GM12878 (cell line): ENCODE data around the gene LSM2. TPM values are rescaled to one million over a fixed set of nuclear protein-coding genes. Genes with fewer than 3 reads are reported as not detected.
A peak's percentile ranks its signal among the peaks of the same experiment; 100 is the strongest.

Experiments used
- ATAC-seq: fragments of 200-7000 bp; cut with Tn5 transposase; 3 replicates; pipeline ENCODE4 v1.9.1; 2020; ENCODE audit warnings: mild to moderate bottlenecking, moderate library complexity
- BruUV-seq: library from RNA; stranded (reverse); fragments of 400-500 nt; replicated peaks from 2 replicates; lab custom pipeline; 2021; lab: Mats Ljungman, UMichigan
- CTCF ChIA-PET: fragments of 300-600 bp; sonication (Branson Sonifier 250); formaldehyde crosslinking; extraction: SDS; loops from one replicate; lab custom pipeline; 2021; ENCODE audit warnings: inconsistent platforms; lab: Yijun Ruan, JAX
- POLR2A ChIA-PET: fragments of 350-600 bp; formaldehyde crosslinking; extraction: SDS; loops from one replicate; lab custom pipeline; 2021; ENCODE audit warnings: inconsistent platforms; lab: Charles Lee
- RAD21 ChIA-PET: fragments of 300-600 bp; sonication (Branson Sonifier 250); formaldehyde crosslinking; loops from one replicate; lab custom pipeline; 2023; ENCODE audit warnings: antibody characterized with exemption; ENCODE audit not compliant: unreplicated experiment; lab: Charles Lee
- SMC1A ChIA-PET: fragments of 300-600 bp; sonication (Branson Sonifier 250); formaldehyde crosslinking; loops from one replicate; lab custom pipeline; 2023; ENCODE audit not compliant: unreplicated experiment, uncharacterized antibody; lab: Charles Lee
- DNase-seq: peaks from one replicate; pipeline ENCODE4 v3.0.0-alpha.2; 2011; ENCODE audit warnings: low read depth, low spot score
- FAIRE-seq: peaks from 3 replicates; lab custom pipeline; 2011; peaks lifted over from hg19 to GRCh38; lab: Jason Lieb, UNC
- H2AFZ ChIP-seq: 2 replicates; pipeline ENCODE4 v1.6.0; 2011; ENCODE audit warnings: low read depth, low read length, control low read depth; ENCODE audit not compliant: control insufficient read depth
- H3K27ac ChIP-seq: 2 replicates; pipeline ENCODE4 v1.5.1; 2011; ENCODE audit warnings: control low read depth; ENCODE audit not compliant: control insufficient read depth, insufficient read depth
- H3K27me3 ChIP-seq, 2 experiments: replicated peaks in 1 of 2; 2 replicates each; pipeline versions ENCODE4 v1.6.0 to v1.6.1; 2011; ENCODE audit warnings: low read length in 1 of 2; ENCODE audit not compliant: control insufficient read depth in 2 of 2, insufficient read depth in 2 of 2
- H3K36me3 ChIP-seq, 2 experiments: 2 replicates each; pipeline ENCODE4 v1.5.1; 2011; ENCODE audit warnings: low read length in 1 of 2; ENCODE audit not compliant: control insufficient read depth in 2 of 2, insufficient read depth in 2 of 2
- H3K4me1 ChIP-seq: 2 replicates; pipeline ENCODE4 v1.6.1; 2011; ENCODE audit warnings: mild to moderate bottlenecking, low read length, moderate library complexity, mixed read lengths; ENCODE audit not compliant: control insufficient read depth, insufficient read depth
- H3K4me2 ChIP-seq: 2 replicates; pipeline ENCODE4 v1.6.0; 2011; ENCODE audit warnings: control low read depth; ENCODE audit not compliant: control insufficient read depth, insufficient read depth
- H3K4me3 ChIP-seq: fragments of 200-600 bp; sonication (generic); 2 replicates; pipeline ENCODE4 v1.5.1; 2016
- H3K79me2 ChIP-seq: 2 replicates; pipeline ENCODE4 v1.6.0; 2011; ENCODE audit warnings: low read length; ENCODE audit not compliant: control insufficient read depth, insufficient read depth
- H3K9ac ChIP-seq: 2 replicates; pipeline ENCODE4 v1.8.0; 2011; ENCODE audit warnings: low read length, control low read depth, mixed read lengths; ENCODE audit not compliant: control insufficient read depth, insufficient read depth
- H3K9me3 ChIP-seq: replicated peaks from 3 replicates; pipeline ENCODE4 v1.5.1; 2011; ENCODE audit warnings: mild to moderate bottlenecking, low read length; ENCODE audit not compliant: control insufficient read depth, insufficient read depth
- H4K20me1 ChIP-seq: 2 replicates; pipeline ENCODE4 v1.6.0; 2011; ENCODE audit not compliant: control insufficient read depth, insufficient read depth
- NR2C2 ChIP-seq: IDR thresholded peaks from 2 replicates; pipeline ENCODE4 v1.6.1; 2011; ENCODE audit warnings: borderline replicate concordance, low read depth; ENCODE audit not compliant: control insufficient read depth, insufficient read length
- RCOR1 ChIP-seq: conservative IDR thresholded peaks from 2 replicates; pipeline ENCODE4 v1.6.1; 2012; ENCODE audit warnings: low read depth, low read length, improper control_type of control experiment
- TARDBP ChIP-seq: IDR thresholded peaks from 2 replicates; pipeline ENCODE4 v1.6.1; 2016; ENCODE audit warnings: borderline replicate concordance
- WGBS: methylation state at CpG from one replicate; pipeline ENCODE4 v1.1.6; 2016; ENCODE audit warnings: low lambda C conversion rate; ENCODE audit not compliant: insufficient replicate concordance, insufficient coverage; ENCODE audit errors: missing lambda C conversion rate; 5-methylcytosine and 5-hydroxymethylcytosine counted together
- in situ Hi-C: fragments of 300-500 bp; cut with MboI; formaldehyde crosslinking; loops from 9 replicates; pipeline ENCODE4 v1.14.3; 2018; ENCODE audit warnings: mixed read lengths
- intact Hi-C: fragments of 100-400 bp; cut with micrococcal nuclease; formaldehyde crosslinking; loops from one replicate; pipeline ENCODE4 v1.14.2; 2022; ENCODE audit not compliant: unreplicated experiment
- polyA plus RNA-seq, 11 experiments: library from polyadenylated mRNA; depleted of rRNA in 4 of 11; unstranded in 6 of 11; stranded (reverse) in 5 of 11; fragments of >200 nt; fragmentation: Nextera tagmentation in 4 of 11; fragmentation: Illumina TruSeq in 1 of 11; extraction: Ambion mirVana in 4 of 11; extraction: Trizol in 1 of 11; gene quantifications; 1 replicate in 1 of 11; 2 replicates in 10 of 11; pipeline versions ENCODE4 v1.2.1 to v1.2.3, GENCODE V29; 2011 to 2016; ENCODE audit warnings: inconsistent platforms in 2 of 11, missing spikeins in 2 of 11, low read depth in 1 of 11
- total RNA-seq, 4 experiments: library from RNA; depleted of rRNA in 3 of 4; stranded (reverse); fragments of >200 nt in 3 of 4; fragmentation: Illumina TruSeq in 1 of 4; extraction: Trizol in 1 of 4; gene quantifications; 2 replicates each; pipeline versions ENCODE4 v1.2.1 to v1.2.3, GENCODE V29; 2013 to 2021
- TF ChIP-seq, protein P1 (sequence below): fragments of 450-650 bp; IDR thresholded peaks from 2 replicates; pipeline ENCODE4 v1.6.1; 2016; ENCODE audit warnings: mild to moderate bottlenecking
- TF ChIP-seq, protein P2 (sequence below): IDR thresholded peaks from 2 replicates; pipeline ENCODE4 v1.6.1; 2011; ENCODE audit warnings: borderline replicate concordance, low read depth, mild to moderate bottlenecking, moderate library complexity, low read length; ENCODE audit not compliant: insufficient read depth, poor library complexity, severe bottlenecking
- TF ChIP-seq, protein P3 (sequence below): IDR thresholded peaks from 2 replicates; pipeline ENCODE4 v1.6.1; 2012; ENCODE audit warnings: mild to moderate bottlenecking, low read depth, low read length

LSM2 gene
- total and polyA plus RNA-seq, 10 of the 15 experiments (the other 5 are each of a cell fraction or from before 2014, with no cell fraction given), result 99.1 to 276 (median 153) TPM

DNA sequence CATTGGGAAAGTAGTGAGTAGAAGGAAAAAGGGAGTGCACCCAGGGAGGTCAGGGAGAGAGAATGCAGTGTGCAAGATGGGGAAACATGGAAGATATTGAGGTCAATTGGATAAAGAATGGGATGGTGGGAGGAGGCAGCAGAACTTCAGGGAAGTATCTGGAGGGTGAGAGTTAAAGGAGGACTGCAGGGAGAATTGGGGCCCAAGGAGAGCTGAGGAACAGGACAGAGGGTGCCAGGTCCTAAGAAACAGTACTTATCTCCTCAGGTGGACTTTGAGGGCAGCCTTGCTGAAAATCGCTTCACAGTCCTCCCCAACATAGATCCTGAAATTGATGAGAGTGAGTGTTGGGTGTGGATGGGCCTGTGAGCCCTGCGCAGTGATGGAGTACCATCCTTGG is 48.5 kb downstream of the LSM2 start:
- TF ChIP-seq, protein P1, sequence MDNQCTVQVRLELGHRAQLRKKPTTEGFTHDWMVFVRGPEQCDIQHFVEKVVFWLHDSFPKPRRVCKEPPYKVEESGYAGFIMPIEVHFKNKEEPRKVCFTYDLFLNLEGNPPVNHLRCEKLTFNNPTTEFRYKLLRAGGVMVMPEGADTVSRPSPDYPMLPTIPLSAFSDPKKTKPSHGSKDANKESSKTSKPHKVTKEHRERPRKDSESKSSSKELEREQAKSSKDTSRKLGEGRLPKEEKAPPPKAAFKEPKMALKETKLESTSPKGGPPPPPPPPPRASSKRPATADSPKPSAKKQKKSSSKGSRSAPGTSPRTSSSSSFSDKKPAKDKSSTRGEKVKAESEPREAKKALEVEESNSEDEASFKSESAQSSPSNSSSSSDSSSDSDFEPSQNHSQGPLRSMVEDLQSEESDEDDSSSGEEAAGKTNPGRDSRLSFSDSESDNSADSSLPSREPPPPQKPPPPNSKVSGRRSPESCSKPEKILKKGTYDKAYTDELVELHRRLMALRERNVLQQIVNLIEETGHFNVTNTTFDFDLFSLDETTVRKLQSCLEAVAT, result no peak
- no peak for TF ChIP-seq TARDBP
- RAD21 ChIA-PET, result interaction anchor here (0.9 kb wide), 1 partner anchor 19 kb away, joined by 5 read pairs; the partner anchor contains the start of gene MSH5
- Histone ChIP-seq H3K9me3 (no peaks in the 10 kb centered on the region), H3K4me2 (no peak overlapping the region), H3K4me1 (no peaks in the 10 kb centered on the region), H3K27me3 (no peaks in the 10 kb centered on the region), H4K20me1 (no peaks in the 10 kb centered on the region), H3K4me3 (no peak overlapping the region), H3K9ac (no peak overlapping the region), H2AFZ (no peak overlapping the region), H3K27ac (no peak overlapping the region), H3K36me3 (no peaks in the 10 kb centered on the region; a peak in 2 of 4 replicates), H3K79me2 (no peaks in the 10 kb centered on the region)
- no peak for DNase-seq
- in situ Hi-C loops, result no loop called here
- POLR2A ChIA-PET, result interaction anchor here (1.0 kb wide), 1 partner anchor 43 kb away, joined by 3 read pairs; no protein-coding TSS in a partner anchor
- WGBS, result 97% methylated on average over 2 of the region's 2 CpGs
- no peak for FAIRE-seq
- intact Hi-C loops, result no loop called here
- SMC1A ChIA-PET, result no interaction called here
- no TSS peak for BruUV-seq
- CTCF ChIA-PET, result interaction anchor here (1.0 to 4.2 kb wide), 3 partner anchors 12 to 132 kb away, joined by 3 to 24 read pairs (median 3); no protein-coding TSS in a partner anchor
- ATAC-seq, result no peak

DNA sequence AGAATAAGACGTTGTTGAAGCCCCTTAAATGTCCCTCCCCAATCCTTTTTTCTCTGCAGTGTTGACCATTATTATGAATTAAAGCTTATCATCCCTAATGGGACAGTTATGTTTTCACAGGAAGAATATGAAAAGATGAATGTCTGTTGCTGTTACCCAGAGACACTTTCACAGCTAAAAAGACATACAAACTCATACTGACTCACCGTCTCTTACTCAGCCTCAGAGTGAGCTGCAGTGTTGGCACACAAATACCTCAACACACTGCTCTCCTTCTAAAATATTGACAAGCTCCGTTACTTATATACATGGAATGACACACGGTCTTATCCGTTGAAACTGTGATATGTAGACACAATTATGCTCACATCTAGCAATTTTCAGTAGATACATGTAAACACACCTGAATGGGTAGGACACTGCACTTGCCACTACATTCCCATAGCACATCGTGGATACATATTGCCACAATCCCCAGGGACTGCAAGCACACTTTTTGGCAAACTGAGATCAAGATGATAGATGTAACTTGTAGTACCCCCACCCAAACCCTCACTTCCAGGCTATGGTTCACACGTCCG is 53.9 kb downstream of the LSM2 start:
- no peak overlapping the region for H3K27ac ChIP-seq
- H3K4me3 ChIP-seq, result no peak overlapping the region
- no peaks in the 10 kb centered on the region for H3K4me1 ChIP-seq
- CTCF ChIA-PET, result interaction anchor here (0.5 to 2.1 kb wide), 3 partner anchors 13 to 135 kb away, joined by 3 to 8 read pairs (median 5); partner anchors contain the start of gene MSH5
- H3K9ac ChIP-seq, result no peak overlapping the region
- H3K4me2 ChIP-seq, result no peak overlapping the region
- DNase-seq (no peak), FAIRE-seq (no peak), ATAC-seq (no peak)
- no peak overlapping the region for H2AFZ ChIP-seq
- intact Hi-C loops (no loop called here), in situ Hi-C loops (no loop called here)
- H3K79me2 ChIP-seq, result no peaks in the 10 kb centered on the region
- no TSS peak for BruUV-seq
- TF ChIP-seq, protein P2, sequence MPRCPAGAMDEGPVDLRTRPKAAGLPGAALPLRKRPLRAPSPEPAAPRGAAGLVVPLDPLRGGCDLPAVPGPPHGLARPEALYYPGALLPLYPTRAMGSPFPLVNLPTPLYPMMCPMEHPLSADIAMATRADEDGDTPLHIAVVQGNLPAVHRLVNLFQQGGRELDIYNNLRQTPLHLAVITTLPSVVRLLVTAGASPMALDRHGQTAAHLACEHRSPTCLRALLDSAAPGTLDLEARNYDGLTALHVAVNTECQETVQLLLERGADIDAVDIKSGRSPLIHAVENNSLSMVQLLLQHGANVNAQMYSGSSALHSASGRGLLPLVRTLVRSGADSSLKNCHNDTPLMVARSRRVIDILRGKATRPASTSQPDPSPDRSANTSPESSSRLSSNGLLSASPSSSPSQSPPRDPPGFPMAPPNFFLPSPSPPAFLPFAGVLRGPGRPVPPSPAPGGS, result peak; percentile 74
- TF ChIP-seq, protein P3, sequence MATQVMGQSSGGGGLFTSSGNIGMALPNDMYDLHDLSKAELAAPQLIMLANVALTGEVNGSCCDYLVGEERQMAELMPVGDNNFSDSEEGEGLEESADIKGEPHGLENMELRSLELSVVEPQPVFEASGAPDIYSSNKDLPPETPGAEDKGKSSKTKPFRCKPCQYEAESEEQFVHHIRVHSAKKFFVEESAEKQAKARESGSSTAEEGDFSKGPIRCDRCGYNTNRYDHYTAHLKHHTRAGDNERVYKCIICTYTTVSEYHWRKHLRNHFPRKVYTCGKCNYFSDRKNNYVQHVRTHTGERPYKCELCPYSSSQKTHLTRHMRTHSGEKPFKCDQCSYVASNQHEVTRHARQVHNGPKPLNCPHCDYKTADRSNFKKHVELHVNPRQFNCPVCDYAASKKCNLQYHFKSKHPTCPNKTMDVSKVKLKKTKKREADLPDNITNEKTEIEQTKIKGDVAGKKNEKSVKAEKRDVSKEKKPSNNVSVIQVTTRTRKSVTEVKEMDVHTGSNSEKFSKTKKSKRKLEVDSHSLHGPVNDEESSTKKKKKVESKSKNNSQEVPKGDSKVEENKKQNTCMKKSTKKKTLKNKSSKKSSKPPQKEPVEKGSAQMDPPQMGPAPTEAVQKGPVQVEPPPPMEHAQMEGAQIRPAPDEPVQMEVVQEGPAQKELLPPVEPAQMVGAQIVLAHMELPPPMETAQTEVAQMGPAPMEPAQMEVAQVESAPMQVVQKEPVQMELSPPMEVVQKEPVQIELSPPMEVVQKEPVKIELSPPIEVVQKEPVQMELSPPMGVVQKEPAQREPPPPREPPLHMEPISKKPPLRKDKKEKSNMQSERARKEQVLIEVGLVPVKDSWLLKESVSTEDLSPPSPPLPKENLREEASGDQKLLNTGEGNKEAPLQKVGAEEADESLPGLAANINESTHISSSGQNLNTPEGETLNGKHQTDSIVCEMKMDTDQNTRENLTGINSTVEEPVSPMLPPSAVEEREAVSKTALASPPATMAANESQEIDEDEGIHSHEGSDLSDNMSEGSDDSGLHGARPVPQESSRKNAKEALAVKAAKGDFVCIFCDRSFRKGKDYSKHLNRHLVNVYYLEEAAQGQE, result no peak
- TF ChIP-seq NR2C2 (no peak), RCOR1 (no peak)
- POLR2A ChIA-PET, result interaction anchor here (0.7 kb wide), 1 partner anchor 123 kb away, joined by 3 read pairs; no protein-coding TSS in a partner anchor
- no peaks in the 10 kb centered on the region for H3K9me3 ChIP-seq
- peaks cover 0 to 3% of the 10 kb centered on the region in 2 experiments; a peak in 1 of 4 replicates for H3K36me3 ChIP-seq
- H4K20me1 ChIP-seq, result no peaks in the 10 kb centered on the region
- RAD21 ChIA-PET, result no interaction called here
- 85% methylated on average over 8 of the region's 8 CpGs for WGBS
- no peaks in the 10 kb centered on the region for H3K27me3 ChIP-seq
- SMC1A ChIA-PET, result interaction anchor here (1.1 kb wide), 1 partner anchor 30 kb away, joined by 3 read pairs; no protein-coding TSS in a partner anchor
